IPS DF 19.7 (cell line): ENCODE results near the gene RETREG1.
"Not testable (repeated sequence)": the region's sequence is repeated elsewhere in the genome, so short reads cannot be mapped to it uniquely, and the experiment has no call there.

Source experiments
- DNase-seq: peaks from one replicate; pipeline ENCODE4 v3.0.0-alpha.2; 2013; ENCODE audit warnings: low read depth, low spot score

Gene RETREG1

GRCh38 chr5:16615741-16616535 is 859 bp downstream of the RETREG1 start:
- no peak for DNase-seq

- no peak for DNase-seq
Observed at GRCh38 chr5:16612007-16612406, 4.8 kb downstream of the RETREG1 start.

- DNase-seq: not testable (repeated sequence)
Observed at GRCh38 chr5:16610896-16611295, 5.9 kb downstream of the RETREG1 start.

- DNase-seq: no peak
Observed at GRCh38 chr5:16609412-16609811, 7.4 kb downstream of the RETREG1 start.

GRCh38 chr5:16606628-16607027 is 10.2 kb downstream of the RETREG1 start:
- DNase-seq: no peak

- DNase-seq: no peak
Observed at GRCh38 chr5:16603701-16604100, 13.1 kb downstream of the RETREG1 start.

GRCh38 chr5:16603295-16603694 is 13.5 kb downstream of the RETREG1 start:
- no peak for DNase-seq

- no peak for DNase-seq
Observed at GRCh38 chr5:16602182-16602581, 14.6 kb downstream of the RETREG1 start.

GRCh38 chr5:16600946-16601345 is 15.9 kb downstream of the RETREG1 start:
- no peak for DNase-seq

- no peak for DNase-seq
Observed at GRCh38 chr5:16600397-16600796, 16.4 kb downstream of the RETREG1 start.

- no peak for DNase-seq
Observed at GRCh38 chr5:16597946-16598694, 18.7 kb downstream of the RETREG1 start.

- DNase-seq: no peak
Observed at GRCh38 chr5:16596581-16596940, 20.2 kb downstream of the RETREG1 start.

GRCh38 chr5:16595881-16596580 is 20.8 kb downstream of the RETREG1 start:
- DNase-seq: no peak

GRCh38 chr5:16593628-16594027 is 23.2 kb downstream of the RETREG1 start:
- no peak for DNase-seq

GRCh38 chr5:16593013-16593412 is 23.8 kb downstream of the RETREG1 start:
- no peak for DNase-seq

GRCh38 chr5:16592255-16592654 is 24.5 kb downstream of the RETREG1 start:
- DNase-seq: no peak

GRCh38 chr5:16590685-16591084 is 26.1 kb downstream of the RETREG1 start:
- no peak for DNase-seq

GRCh38 chr5:16589658-16590057 is 27.1 kb downstream of the RETREG1 start:
- DNase-seq: no peak

- DNase-seq: no peak
Observed at GRCh38 chr5:16588434-16589214, 28.2 kb downstream of the RETREG1 start.

- no peak for DNase-seq
Observed at GRCh38 chr5:16586556-16586955, 30.2 kb downstream of the RETREG1 start.

- no peak for DNase-seq
Observed at GRCh38 chr5:16585041-16585667, 31.6 kb downstream of the RETREG1 start.
